ENCODE results near the gene F2R. TPM values are rescaled to one million over a fixed set of nuclear protein-coding genes. Genes with fewer than 3 reads are reported as not detected.

Gene F2R
- total and polyA plus RNA-seq, 7 donors, result 1.1 to 3.5 (median 2.0) TPM

GRCh38 chr5:76724871-76725270, 8.9 kb downstream of the F2R start:
- H3K9me3 ChIP-seq, result peaks cover 11% of the 10 kb centered on the region
- no peaks in the 10 kb centered on the region for H3K4me1 ChIP-seq
- no peak overlapping the region for H3K4me3 ChIP-seq
- ATAC-seq (no peak), DNase-seq (no peak)
- 74 to 77% (median 77%) methylated on average over 4 of the region's 4 CpGs for WGBS, 3 donors
- no peak overlapping the region for H3K27ac ChIP-seq
- H3K27me3 ChIP-seq (ENCODE audit: insufficient read depth in 3 of 3, low read length in 2 of 3), result no peaks in the 10 kb centered on the region
- intact Hi-C loops (cut with DNase I), result no loop called here
- TF ChIP-seq, protein P1, sequence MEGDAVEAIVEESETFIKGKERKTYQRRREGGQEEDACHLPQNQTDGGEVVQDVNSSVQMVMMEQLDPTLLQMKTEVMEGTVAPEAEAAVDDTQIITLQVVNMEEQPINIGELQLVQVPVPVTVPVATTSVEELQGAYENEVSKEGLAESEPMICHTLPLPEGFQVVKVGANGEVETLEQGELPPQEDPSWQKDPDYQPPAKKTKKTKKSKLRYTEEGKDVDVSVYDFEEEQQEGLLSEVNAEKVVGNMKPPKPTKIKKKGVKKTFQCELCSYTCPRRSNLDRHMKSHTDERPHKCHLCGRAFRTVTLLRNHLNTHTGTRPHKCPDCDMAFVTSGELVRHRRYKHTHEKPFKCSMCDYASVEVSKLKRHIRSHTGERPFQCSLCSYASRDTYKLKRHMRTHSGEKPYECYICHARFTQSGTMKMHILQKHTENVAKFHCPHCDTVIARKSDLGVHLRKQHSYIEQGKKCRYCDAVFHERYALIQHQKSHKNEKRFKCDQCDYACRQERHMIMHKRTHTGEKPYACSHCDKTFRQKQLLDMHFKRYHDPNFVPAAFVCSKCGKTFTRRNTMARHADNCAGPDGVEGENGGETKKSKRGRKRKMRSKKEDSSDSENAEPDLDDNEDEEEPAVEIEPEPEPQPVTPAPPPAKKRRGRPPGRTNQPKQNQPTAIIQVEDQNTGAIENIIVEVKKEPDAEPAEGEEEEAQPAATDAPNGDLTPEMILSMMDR (IDR thresholded peaks at IDR 0.05), result no peak
- no peaks in the 10 kb centered on the region for H3K36me3 ChIP-seq (ENCODE audit: insufficient read depth in 1 of 2, low read depth in 1 of 2)

- TF ChIP-seq, protein P1 (IDR thresholded peaks at IDR 0.05), result no peak
- peaks cover 14% of the 10 kb centered on the region for H3K9me3 ChIP-seq
- no peaks in the 10 kb centered on the region for H3K4me1 ChIP-seq
- H3K36me3 ChIP-seq (ENCODE audit: insufficient read depth in 1 of 2, low read depth in 1 of 2), result no peaks in the 10 kb centered on the region
- intact Hi-C loops (cut with DNase I), result no loop called here
- no peak overlapping the region for H3K4me3 ChIP-seq
- no peak for DNase-seq
- ATAC-seq, result no peak
- no peak overlapping the region for H3K27ac ChIP-seq
- WGBS, 3 donors, result 42 to 62% (median 56%) methylated on average over 4 of the region's 4 CpGs
- no peaks in the 10 kb centered on the region for H3K27me3 ChIP-seq (ENCODE audit: insufficient read depth in 3 of 3, low read length in 2 of 3)
These were observed 13.0 kb downstream of the F2R start for GRCh38 chr5:76728965-76729364.

DNA sequence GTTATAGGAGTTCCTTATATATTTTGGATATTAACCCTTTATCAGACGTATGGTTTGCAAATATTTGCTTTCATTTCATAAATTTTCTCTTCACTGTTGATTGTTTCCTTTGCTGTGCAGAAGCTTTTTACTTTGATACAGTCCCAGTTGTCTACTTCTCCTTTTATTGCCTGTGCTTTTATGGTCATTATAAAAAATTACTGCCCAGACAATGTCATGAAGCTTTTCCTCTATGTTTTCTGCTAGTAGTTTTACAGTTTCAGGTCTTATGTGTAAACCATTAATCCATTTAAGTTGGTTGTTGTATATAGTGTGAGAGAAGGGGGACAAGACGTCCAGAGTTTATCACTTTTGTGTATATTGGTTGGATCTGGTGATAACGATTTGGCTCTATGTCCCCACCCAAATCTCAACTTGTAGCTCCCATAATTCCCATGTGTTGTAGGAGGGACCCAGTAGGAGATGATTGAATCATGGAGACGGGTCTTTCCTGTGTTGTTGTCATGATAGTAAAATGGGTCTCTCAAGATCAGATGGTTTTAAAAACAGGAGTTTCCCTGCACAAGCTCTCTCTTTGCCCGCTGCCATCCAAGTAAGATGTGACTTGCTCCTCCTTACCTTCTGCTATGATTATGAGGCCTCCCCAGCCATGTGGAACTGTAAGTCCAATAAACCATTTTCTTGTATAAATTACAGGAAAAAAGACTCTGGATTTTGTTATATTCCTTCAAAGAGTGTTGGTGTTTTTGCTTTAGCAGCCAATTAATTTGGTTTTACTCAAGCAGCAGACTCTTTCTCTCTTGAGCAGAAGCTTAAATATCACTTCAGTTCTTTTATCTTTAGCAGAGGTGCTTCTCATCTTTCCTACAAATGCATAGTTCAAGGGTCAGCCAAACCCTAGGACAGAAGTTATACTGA, 13.7 kb downstream of the F2R start:
- Histone ChIP-seq H3K36me3 (ENCODE audit: insufficient read depth in 1 of 2, low read depth in 1 of 2) (no peaks in the 10 kb centered on the region), H3K27me3 (ENCODE audit: insufficient read depth in 3 of 3, low read length in 2 of 3) (peaks cover 0 to 1% (median 0%) of the 10 kb centered on the region in 3 donors), H3K9me3 (peaks cover 14% of the 10 kb centered on the region), H3K4me1 (no peaks in the 10 kb centered on the region), H3K27ac (no peak overlapping the region), H3K4me3 (no peak overlapping the region)
- TF ChIP-seq, protein P1 (IDR thresholded peaks at IDR 0.05), result no peak
- ATAC-seq (no peak), DNase-seq (no peak)
- WGBS, 3 donors, result 96 to 98% (median 97%) methylated on average over 5 of the region's 5 CpGs
- intact Hi-C loops (cut with DNase I), result no loop called here

- intact Hi-C loops (cut with DNase I), result no loop called here
- no peak overlapping the region for H3K27ac ChIP-seq
- H3K4me3 ChIP-seq, result no peak overlapping the region
- ATAC-seq (no peak), DNase-seq (no peak)
- 92 to 94% (median 93%) methylated on average over 15 of the region's 15 CpGs for WGBS, 3 donors
- peaks cover 0 to 1% (median 0%) of the 10 kb centered on the region in 3 donors for H3K27me3 ChIP-seq (ENCODE audit: insufficient read depth in 3 of 3, low read length in 2 of 3)
- H3K36me3 ChIP-seq (ENCODE audit: insufficient read depth in 1 of 2, low read depth in 1 of 2), result no peaks in the 10 kb centered on the region
- H3K4me1 ChIP-seq, result no peaks in the 10 kb centered on the region
- H3K9me3 ChIP-seq, result peaks cover 14% of the 10 kb centered on the region
- TF ChIP-seq, protein P1 (IDR thresholded peaks at IDR 0.05), result no peak
These were observed 16.6 kb downstream of the F2R start for GRCh38 chr5:76732405-76733048.

Data from psoas muscle (tissue), 8 donors.